ENCODE data around the gene ZGLP1. TPM values are rescaled to one million over a fixed set of nuclear protein-coding genes. Genes with fewer than 3 reads are reported as not detected.
A peak's percentile ranks its signal among the peaks of the same experiment; 100 is the strongest.

Gene ZGLP1
- total RNA-seq, 2 experiments from 2014 or later = 0.85 to 2.0 TPM

DNA sequence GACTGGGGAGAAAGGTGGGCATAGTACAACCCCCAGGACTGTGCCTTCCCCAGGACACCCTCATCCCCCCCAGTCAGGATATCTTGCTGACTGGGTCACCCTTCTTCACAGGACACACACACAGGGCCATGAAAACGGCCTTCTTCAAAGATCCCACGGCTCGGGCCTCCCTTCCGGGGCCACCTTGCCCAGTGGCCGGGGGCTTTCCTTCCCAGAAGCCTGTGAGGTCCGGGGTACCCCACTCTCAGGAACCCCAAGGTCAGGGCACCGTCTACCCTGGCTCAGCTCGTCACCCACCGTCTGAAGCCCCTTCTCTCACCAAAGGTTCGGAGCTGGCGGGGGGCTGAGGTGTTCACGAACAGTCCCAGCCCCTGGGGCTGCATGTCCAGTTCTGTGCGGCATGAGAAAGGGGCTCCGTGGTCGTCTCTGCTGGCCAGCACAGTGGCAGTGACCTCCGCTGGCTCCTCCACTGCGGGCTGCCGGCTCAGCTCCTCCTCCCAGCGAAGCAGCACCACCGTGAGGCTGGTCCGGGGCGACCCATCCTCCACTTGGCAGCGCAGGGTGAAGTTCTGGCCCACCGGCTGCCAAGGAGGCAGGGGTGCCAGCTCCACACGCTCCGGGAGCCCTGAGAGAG lies 25.9 kb upstream of the ZGLP1 start:
- intact Hi-C loops (cut with micrococcal nuclease) = loop anchor here (10.0 kb wide), 1 partner anchor 141 kb away; the partner anchor contains the start of gene DNMT1
- H3K36me3 Mint-ChIP-seq = peaks cover 26% of the 10 kb centered on the region
- H3K4me3 Mint-ChIP-seq = no peak overlapping the region
- no peaks in the 10 kb centered on the region for H3K9me3 Mint-ChIP-seq
- H3K27ac Mint-ChIP-seq = no peak overlapping the region
- CTCF ChIA-PET = no interaction called here
- DNase-seq = no peak
- H3K27me3 Mint-ChIP-seq = no peaks in the 10 kb centered on the region
- POLR2A ChIA-PET = interaction anchor here (0.5 kb wide), 1 partner anchor 474 kb away, joined by 3 read pairs; no protein-coding TSS in a partner anchor
- H3K4me1 Mint-ChIP-seq (ENCODE audit: low read depth) = peaks cover 51% of the 10 kb centered on the region

DNA sequence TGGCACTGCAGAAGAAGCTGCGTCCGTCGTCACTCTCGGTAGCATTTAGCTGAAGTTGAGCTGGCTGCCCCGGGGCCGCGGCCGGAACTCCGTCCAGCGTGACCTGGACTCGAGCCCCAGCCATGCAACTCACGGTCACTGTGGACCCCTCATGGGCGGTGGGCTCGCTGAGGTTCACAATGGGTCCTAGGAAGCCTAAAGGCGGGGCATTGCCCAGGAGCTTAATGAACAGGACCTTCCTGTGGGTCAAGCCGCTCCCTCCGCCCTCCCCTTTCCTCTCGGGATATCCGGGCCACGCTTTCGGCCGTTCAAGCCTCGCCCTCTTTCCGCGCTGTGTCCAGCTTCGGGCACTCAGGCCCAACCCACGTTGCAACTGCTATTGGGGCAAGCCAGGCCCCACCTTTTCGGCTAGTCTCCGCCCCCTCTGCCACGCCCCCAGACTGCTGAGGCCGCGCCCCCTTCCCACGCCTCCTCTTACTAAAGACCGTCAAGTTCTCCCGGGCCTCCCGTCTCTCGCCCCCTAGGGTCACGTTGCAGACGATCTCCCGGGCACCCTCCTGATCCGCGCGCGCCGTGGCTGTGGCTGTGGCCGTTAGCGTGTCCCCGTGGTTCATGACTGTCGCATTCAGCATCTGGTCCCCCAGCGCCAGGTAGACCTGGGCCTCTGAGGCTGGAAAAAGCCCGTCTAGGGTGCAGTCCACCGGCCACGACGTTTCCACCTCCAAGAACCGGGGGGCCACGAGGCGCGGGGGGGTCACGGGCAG lies 25.2 kb upstream of the ZGLP1 start:
- Mint-ChIP-seq H3K9me3 (no peaks in the 10 kb centered on the region), H3K4me3 (peak overlapping the region; percentile 95), H3K36me3 (peaks cover 32% of the 10 kb centered on the region), H3K27me3 (no peaks in the 10 kb centered on the region), H3K27ac (no peak overlapping the region), H3K4me1 (ENCODE audit: low read depth) (peaks cover 51% of the 10 kb centered on the region)
- intact Hi-C loops (cut with micrococcal nuclease) = loop anchor here (10.0 kb wide), 1 partner anchor 140 kb away; the partner anchor contains the start of gene DNMT1
- DNase-seq = peak; percentile 71
- CTCF ChIA-PET = interaction anchor here (1.2 to 2.0 kb wide), 4 partner anchors 20 to 65 kb away, joined by 3 to 12 read pairs (median 5); no protein-coding TSS in a partner anchor
- POLR2A ChIA-PET = interaction anchor here (0.6 to 1.3 kb wide), 3 partner anchors 10 to 67 kb away, joined by 3 read pairs; no protein-coding TSS in a partner anchor

DNA sequence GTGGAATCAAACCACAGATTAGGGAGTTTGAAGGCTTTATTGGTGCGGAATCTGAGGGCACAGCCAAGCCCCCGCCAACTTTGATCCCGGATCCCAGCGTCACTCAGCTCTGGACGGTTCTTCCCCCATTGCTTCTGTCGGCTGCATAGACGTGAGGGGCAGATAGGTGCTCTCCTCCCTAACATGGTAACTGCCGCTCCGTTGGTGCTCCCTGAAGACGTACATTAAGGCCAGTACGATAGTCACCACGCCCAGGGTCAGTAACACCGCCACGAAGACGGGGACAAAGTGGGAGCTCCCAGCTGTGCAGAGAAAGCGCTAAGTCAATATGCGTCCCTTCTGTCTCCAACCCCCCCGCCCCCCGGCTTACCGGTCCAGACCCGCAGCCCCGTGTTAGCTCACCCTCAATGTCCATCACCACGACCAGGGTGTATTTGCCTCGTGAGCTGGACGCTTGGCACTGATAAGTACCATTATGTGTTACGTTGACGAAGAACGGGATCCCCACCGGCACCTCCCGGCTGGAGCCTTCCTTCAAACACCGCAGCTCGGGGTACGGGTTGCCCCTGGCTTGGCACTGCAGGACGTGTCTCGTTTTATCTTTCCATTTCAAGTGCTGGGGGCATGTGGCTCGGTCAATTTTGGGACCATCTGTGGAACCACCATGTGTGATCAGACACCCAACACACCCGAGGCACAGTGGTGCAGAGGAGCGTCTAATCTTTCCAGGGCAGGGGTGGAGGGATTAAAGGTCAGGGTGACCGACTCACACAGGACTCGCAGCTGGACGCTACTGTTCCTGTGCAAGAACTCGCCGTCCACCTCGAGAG lies 24.4 kb upstream of the ZGLP1 start:
- H3K4me3 Mint-ChIP-seq = peak overlapping the region; percentile 95
- ChIA-PET CTCF (interaction anchor here (0.8 to 2.0 kb wide), 9 partner anchors 20 to 306 kb away, joined by 3 to 12 read pairs (median 3); no protein-coding TSS in a partner anchor), POLR2A (interaction anchor here (0.6 to 2.3 kb wide), 10 partner anchors 11 to 368 kb away, joined by 3 to 23 read pairs (median 3); partner anchors contain the start of genes CDC37 and ICAM1)
- peaks cover 45% of the 10 kb centered on the region for H3K4me1 Mint-ChIP-seq (ENCODE audit: low read depth)
- peak overlapping the region; percentile 96 for H3K27ac Mint-ChIP-seq
- no peaks in the 10 kb centered on the region for H3K9me3 Mint-ChIP-seq
- H3K27me3 Mint-ChIP-seq = no peaks in the 10 kb centered on the region
- no peak for DNase-seq
- intact Hi-C loops (cut with micrococcal nuclease) = loop anchor here (1.0 to 10.0 kb wide), 4 partner anchors 17 to 139 kb away; partner anchors contain the start of genes DNMT1, FDX2, ICAM1 and TYK2
- H3K36me3 Mint-ChIP-seq = peaks cover 36% of the 10 kb centered on the region

- Mint-ChIP-seq H3K27ac (peak within 1 kb of the TSS; percentile 96), H3K36me3 (peaks cover 36% of the 10 kb centered on the region), H3K4me1 (ENCODE audit: low read depth) (peaks cover 37% of the 10 kb centered on the region), H3K27me3 (no peaks in the 10 kb centered on the region), H3K4me3 (peak within 1 kb of the TSS; percentile 95), H3K9me3 (no peaks in the 10 kb centered on the region)
- POLR2A ChIA-PET = interaction anchor here (0.6 to 2.3 kb wide), 7 partner anchors 16 to 369 kb away, joined by 3 to 23 read pairs (median 4); partner anchors contain the start of genes CDC37 and ICAM1
- peak; percentile 99 for DNase-seq
- intact Hi-C loops (cut with micrococcal nuclease) = loop anchor here (1.0 to 10.0 kb wide), 4 partner anchors 16 to 138 kb away; partner anchors contain the start of genes DNMT1, FDX2, ICAM1 and TYK2
- CTCF ChIA-PET = interaction anchor here (0.8 to 2.0 kb wide), 9 partner anchors 21 to 305 kb away, joined by 3 to 12 read pairs (median 3); no protein-coding TSS in a partner anchor
Observed at GRCh38 chr19:10332965-10333757, 23.5 kb upstream of the ZGLP1 start, which contains the start of gene RAVER1. RAVER1 (minus strand) TSS chr19:10333529; CDS start chr19:10333507, 22 bp downstream.

- POLR2A ChIA-PET = interaction anchor here (1.3 to 2.3 kb wide), 3 partner anchors 41 to 71 kb away, joined by 3 to 23 read pairs (median 4); partner anchors contain the start of genes CDC37 and ICAM1
- CTCF ChIA-PET = interaction anchor here (0.9 to 2.8 kb wide), 4 partner anchors 57 to 367 kb away, joined by 3 to 12 read pairs (median 8); no protein-coding TSS in a partner anchor
- no peak for DNase-seq
- Mint-ChIP-seq H3K36me3 (peaks cover 43% of the 10 kb centered on the region), H3K27ac (peak overlapping the region; percentile 96), H3K4me3 (peak overlapping the region; percentile 95), H3K4me1 (ENCODE audit: low read depth) (peaks cover 36% of the 10 kb centered on the region), H3K27me3 (no peaks in the 10 kb centered on the region), H3K9me3 (no peaks in the 10 kb centered on the region)
- intact Hi-C loops (cut with micrococcal nuclease) = loop anchor here (2.0 to 10.0 kb wide), 2 partner anchors 16 to 138 kb away; partner anchors contain the start of genes DNMT1 and FDX2
Observed at GRCh38 chr19:10332158-10332964, 22.7 kb upstream of the ZGLP1 start.

GRCh38 chr19:10329555-10329954 lies 19.9 kb upstream of the ZGLP1 start:
- no peaks in the 10 kb centered on the region for H3K9me3 Mint-ChIP-seq
- ChIA-PET CTCF (no interaction called here), POLR2A (interaction anchor here (0.6 kb wide), 1 partner anchor 45 kb away, joined by 4 read pairs; no protein-coding TSS in a partner anchor)
- peaks cover 33% of the 10 kb centered on the region for H3K4me1 Mint-ChIP-seq (ENCODE audit: low read depth)
- intact Hi-C loops (cut with micrococcal nuclease) = no loop called here
- DNase-seq = no peak
- peaks cover 40% of the 10 kb centered on the region for H3K36me3 Mint-ChIP-seq
- H3K27me3 Mint-ChIP-seq = no peaks in the 10 kb centered on the region
- no peak overlapping the region for H3K4me3 Mint-ChIP-seq
- H3K27ac Mint-ChIP-seq = no peak overlapping the region

DNA sequence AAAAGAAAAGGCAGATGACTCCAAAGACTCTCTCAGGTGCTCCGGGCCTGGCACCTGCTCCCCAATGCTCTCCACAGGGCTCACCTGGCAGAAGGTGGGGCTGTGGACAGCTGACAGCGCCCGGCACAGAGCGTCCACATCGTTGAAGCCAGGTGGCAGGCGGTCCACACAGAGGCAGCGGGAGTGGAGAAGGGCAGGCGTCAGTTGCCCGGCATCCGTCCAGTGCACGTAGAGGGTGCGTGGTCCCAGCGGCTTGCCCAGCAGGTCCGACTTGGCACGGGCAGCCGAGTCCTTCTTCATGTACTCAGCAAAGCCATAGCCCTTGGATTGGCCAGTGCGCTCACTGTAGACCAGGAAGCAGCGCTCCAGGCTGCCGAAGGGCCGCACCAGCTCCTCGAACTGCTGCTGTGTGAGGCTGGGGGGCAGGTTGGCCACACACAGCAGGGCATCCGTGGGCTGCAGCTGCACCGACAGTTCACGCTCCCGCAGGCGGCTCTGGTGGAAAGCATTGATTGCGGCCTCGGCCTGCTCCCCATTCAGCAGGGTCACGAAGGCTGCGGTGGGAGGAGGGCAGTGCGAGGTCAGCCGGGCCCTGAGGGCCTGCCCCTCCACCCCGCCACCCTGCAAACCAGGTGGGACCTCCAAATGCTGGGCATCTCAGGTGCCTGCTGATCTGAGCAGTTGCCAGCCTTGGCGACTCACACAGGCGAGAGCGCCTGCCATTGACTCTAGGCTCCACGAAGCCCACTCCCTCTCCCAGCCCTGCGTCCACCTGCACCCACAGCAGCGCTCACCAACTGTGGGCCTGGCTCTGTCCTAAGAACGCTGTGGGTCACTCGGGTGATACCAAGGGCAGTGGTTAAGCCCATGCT lies 19.2 kb upstream of the ZGLP1 start:
- Mint-ChIP-seq H3K4me3 (no peak overlapping the region), H3K27me3 (no peaks in the 10 kb centered on the region), H3K27ac (no peak overlapping the region), H3K36me3 (peaks cover 39% of the 10 kb centered on the region), H3K4me1 (ENCODE audit: low read depth) (peaks cover 25% of the 10 kb centered on the region), H3K9me3 (no peaks in the 10 kb centered on the region)
- intact Hi-C loops (cut with micrococcal nuclease) = no loop called here
- ChIA-PET CTCF (no interaction called here), POLR2A (no interaction called here)
- no peak for DNase-seq

DNA sequence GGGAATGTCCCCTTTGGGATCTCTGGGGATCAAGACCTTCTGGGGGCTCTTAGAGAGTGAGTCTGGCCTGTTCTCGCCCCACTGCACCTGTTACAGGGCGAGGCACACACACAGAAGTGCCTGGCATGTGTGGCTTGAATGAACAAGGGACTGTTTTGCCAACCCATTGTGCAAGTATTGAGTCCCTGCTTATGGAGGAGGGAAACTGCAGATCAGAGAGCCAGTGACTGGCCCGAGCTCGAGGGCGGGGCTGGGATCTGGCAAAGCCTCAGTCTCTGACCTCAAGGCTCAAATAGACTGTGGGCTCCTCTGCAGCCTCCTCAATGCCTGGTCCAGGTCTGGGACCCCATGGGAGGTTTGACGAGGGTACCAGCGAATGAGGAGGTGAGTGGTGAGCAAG lies 18.2 kb upstream of the ZGLP1 start:
- peaks cover 19% of the 10 kb centered on the region for H3K4me1 Mint-ChIP-seq (ENCODE audit: low read depth)
- no peak for DNase-seq
- no peaks in the 10 kb centered on the region for H3K27me3 Mint-ChIP-seq
- intact Hi-C loops (cut with micrococcal nuclease) = no loop called here
- no peak overlapping the region for H3K4me3 Mint-ChIP-seq
- H3K27ac Mint-ChIP-seq = no peak overlapping the region
- peaks cover 34% of the 10 kb centered on the region for H3K36me3 Mint-ChIP-seq
- no peaks in the 10 kb centered on the region for H3K9me3 Mint-ChIP-seq
- POLR2A ChIA-PET = no interaction called here
- CTCF ChIA-PET = interaction anchor here (1.2 kb wide), 1 partner anchor 61 kb away, joined by 3 read pairs; no protein-coding TSS in a partner anchor

GRCh38 chr19:10325732-10326131 lies 16.1 kb upstream of the ZGLP1 start:
- Mint-ChIP-seq H3K36me3 (peaks cover 32% of the 10 kb centered on the region), H3K27ac (no peak overlapping the region), H3K4me3 (no peak overlapping the region), H3K4me1 (ENCODE audit: low read depth) (peaks cover 8% of the 10 kb centered on the region), H3K9me3 (no peaks in the 10 kb centered on the region), H3K27me3 (no peaks in the 10 kb centered on the region)
- ChIA-PET POLR2A (no interaction called here), CTCF (interaction anchor here (1.1 to 1.2 kb wide), 2 partner anchors 56 to 63 kb away, joined by 3 to 4 read pairs; no protein-coding TSS in a partner anchor)
- DNase-seq = no peak
- intact Hi-C loops (cut with micrococcal nuclease) = no loop called here
